ENCODE results near the gene PODXL2.

PODXL2 gene

DNA sequence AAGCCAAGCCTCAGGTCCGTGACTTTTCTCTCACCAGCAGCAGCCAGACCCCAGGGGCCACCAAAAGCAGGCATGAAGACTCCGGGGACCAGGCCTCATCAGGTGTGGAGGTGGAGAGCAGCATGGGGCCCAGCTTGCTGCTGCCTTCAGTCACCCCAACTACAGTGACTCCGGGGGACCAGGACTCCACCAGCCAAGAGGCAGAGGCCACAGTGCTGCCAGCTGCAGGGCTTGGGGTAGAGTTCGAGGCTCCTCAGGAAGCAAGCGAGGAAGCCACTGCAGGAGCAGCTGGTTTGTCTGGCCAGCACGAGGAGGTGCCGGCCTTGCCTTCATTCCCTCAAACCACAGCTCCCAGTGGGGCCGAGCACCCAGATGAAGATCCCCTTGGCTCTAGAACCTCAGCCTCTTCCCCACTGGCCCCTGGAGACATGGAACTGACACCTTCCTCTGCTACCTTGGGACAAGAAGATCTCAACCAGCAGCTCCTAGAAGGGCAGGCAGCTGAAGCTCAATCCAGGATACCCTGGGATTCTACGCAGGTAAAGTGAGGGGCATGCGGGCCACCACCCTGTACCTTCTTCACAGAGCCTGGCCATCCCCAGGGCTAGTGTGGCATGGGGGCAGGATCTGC is 31.8 kb downstream of the PODXL2 start:
- no peak for DNase-seq

DNA sequence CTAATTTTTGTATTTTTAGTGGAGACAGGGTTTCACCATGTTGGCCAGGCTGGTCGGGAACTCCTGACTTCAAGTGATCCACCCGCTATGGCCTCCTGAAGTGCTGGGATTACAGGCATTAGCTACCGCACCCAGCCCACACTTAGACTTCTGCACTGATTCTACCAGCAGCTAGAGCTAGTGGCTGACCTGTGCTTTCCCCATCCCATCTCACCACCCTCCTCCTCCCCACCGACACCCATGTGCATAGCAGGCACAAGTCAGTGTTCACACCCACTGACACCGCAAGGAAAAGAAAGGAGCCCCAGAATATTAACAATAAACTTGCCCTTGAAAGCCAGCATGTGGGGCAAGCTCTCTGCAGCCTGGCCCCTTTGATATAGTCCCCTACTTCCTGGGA is 32.6 kb downstream of the PODXL2 start:
- no peak for DNase-seq

DNA sequence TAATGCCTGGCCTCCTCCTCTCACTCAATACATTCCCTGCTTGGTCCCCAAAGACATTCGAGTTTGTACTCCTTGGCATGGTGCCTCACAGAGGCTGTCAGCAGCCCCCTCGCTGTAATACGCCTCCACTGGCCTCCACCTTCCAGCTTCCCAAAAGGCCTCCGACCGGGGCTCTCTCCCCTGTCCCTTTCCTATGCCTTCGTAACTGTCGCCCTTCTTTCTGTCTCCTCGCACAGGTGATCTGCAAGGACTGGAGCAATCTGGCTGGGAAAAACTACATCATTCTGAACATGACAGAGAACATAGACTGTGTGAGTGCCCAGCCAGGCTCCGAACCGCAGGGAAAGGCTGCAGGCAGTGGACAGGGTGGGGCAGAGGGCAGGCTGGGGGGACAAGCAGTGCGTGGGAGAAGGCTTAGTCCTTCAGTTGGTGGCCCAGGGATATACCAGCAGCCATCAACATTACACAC is 33.0 kb downstream of the PODXL2 start:
- DNase-seq: no peak

DNA sequence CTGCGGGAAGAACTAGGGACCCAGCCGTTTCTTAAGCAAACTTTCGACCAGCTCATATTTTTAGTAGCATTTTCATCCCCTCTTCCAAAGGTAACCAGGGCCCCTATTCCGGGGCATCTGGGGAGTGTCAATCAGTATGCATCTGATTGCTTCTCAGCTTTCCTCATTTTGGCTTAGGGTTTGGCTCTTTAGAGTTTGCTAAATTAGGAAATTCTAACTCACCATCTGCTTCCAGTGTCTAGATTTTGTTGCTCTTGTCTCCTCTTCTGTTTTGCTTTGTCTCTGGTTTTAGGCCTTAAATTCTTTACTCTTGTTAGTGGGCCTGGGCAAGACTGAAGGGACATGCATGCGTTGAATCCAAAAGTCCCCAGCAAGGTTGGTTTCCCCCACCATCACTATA is 34.2 kb downstream of the PODXL2 start:
- DNase-seq: no peak

DNA sequence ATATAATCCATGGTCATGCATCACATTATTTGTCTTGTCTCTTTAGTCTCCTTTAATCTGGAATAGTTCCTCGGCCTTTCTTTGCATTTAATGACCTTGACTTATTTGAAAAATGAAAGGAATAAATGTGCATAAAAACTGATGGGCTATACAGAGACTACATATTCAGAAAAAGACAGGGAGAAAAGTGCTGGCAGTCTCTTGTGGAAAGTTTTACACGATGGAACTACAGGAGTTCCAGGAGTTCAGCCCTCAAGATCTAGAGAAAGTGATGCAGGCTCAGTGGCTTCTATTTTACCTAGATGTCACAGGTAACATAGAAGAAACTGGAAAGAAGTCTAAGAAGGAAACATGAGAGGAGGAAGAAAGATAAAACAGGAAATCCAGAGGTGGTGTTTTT is 36.2 kb downstream of the PODXL2 start:
- no peak for DNase-seq

DNA sequence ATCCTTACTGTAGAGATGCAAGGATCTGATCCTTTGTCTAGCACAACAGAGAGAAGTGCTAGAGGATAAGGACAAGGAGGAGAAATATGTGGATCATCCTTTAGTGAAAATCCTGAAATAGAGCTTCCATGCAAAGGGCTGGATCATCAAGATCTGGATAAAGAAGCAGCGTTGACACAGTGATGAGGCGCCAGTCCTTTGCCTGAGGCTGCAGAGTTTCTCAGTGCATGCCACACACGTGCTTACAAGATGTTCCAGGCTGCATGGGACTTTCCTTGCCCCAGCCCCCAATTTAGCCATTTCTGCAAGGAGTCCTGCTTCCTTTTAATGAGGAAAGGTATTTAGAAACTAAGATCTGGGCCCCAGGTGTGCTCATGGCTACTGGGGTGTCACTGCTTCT is 36.6 kb downstream of the PODXL2 start:
- DNase-seq: no peak

DNA sequence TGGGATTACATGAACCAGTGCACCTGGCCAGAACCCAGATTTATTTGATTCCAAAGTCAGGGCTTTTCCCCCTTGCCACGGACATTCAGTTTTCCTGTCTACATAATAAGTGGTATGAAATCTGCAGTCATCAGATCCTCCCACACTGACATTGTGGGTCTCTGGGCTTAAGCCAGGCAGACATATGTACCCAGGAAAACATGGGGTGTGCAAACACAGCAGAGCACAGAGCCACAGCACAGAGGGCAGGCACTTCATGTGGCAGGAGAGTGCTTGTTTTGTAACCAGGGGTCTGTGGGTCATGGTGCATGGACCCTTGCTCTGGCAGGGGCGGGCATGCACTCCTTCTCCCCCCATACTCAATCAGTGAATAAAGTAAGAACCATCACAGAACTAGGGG is 37.7 kb downstream of the PODXL2 start:
- DNase-seq: no peak

DNA sequence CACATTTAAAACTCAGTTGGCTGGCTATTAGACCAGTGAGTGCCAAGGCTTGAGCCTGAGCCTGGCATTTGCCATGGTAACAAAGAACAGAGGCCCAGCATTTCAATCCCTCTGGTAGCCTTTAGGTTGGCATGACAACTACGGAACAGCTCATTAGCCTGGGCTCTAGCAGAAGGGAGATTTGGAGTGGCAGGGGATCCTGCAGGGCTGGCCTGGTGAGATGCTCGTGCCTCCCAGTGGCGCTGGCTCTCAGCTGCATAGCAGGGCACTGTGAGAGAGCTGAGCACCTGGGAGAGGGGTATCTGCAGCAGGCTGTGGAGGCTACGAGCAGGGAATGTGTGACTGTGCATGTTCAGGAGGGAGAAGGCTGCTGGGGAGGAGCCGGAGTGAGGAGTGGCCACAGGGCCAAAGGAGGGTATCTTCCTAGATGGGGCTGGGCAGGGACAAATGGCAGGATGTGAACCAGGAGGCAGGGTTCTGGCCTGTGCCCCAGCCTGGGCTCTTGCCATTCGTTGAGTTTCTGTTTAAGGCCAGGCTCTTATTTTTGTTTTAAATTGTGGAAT is 38.2 kb downstream of the PODXL2 start:
- no peak for DNase-seq

DNA sequence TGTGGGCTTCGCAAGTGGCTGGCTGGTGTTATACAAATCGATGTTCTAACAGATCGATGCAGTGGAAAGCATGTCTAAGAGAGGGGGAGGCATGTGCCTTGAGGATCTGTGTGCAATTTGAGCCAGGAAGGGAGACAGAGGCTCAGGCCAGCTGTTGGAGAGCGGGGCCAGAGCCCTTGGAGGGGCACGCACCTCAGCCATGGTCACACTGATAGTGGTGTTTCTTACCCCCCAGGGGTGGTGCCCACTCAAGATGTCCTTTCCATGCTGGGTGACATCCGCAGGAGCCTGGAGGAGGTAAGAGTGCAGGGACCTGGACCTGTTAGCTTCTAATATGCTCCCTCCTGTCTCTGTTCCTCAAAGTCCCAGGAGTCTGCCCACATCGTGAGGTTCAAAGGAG is 39.9 kb downstream of the PODXL2 start:
- DNase-seq: no peak

DNA sequence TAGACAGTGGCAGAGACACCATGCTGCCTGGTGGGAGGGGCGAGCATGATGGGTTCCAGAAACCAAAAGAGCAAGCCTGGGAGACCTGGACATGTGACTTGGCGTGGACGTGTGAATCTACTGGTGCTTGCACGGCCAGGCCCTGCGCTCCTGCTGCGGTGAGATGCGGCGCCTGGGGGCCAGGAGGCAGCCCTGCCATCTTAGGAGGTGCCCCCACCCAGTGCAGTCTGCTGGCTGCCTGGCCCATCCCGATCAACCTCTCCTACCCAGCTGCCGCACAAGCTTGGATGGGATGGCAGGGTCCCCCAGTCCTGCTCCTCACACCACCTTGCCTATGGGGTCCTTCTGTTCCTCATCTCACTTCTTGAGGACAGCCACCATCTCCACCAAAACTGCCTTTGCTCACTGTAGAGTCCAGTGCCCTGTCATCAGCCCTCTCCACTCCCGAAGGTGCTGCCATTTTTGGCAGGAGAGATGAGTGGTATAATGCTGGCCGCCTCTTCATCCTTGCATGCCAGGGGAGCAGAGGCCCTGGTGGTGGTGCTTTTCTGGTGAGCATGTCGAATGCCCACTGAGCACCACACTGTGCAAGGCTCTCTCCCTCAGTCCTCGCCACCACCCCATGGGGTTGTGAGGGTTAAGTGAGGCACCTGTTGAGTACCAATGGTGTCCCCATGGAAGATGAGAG is 40.7 kb downstream of the PODXL2 start:
- DNase-seq: no peak

DNA sequence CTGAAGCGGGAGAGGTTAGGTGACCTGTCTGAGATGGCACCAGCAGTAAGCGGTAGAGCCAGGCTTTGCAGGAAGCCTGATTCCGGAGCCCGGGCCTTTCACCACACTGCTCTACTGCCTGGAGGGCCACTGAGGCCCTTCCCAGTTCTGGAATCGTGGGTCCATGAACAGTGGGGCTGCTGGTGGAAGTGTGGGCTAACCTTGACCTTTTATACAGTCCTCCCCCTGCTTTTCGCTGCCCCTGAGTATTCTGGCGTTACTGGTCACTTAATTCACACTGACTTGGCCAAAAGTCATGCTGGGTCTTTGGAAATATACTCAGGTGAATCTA is 41.2 kb downstream of the PODXL2 start:
- no peak for DNase-seq

DNA sequence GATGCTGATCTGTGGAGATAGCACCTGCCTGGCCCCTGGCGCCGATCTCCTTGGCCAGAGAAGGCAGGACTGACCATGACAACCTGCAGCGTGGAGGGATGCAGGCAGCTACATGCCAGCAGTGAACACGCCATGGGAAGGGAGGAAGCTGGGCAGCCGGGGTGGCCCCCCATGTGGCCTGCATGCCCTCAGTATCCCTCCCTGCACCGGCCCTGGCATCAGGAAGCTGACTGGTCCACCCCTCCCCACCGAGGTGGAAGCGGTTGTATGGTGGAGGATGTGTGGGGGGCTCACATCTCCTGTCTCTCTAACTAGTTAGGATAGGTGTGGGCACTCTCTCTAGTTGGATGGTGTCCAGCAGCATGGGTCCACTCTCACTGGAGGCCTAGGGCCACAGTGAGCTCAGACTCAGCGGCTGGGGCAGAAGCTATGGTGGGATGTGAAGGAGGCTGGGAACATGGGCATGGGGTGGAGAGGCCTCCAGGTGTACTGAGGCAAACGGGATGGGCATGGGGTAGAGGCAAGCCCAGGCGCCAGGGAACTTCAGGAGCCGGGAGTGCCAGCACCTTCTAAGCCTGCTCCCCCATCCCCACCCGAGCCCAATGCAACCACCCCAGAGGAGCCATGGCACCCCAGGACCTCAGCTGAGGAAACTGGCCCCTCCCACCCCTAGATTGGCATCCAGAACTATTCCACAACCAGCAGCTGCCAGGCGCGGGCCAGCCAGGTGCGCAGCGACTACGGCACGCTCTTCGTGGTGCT is 42.0 kb downstream of the PODXL2 start:
- no peak for DNase-seq

DNA sequence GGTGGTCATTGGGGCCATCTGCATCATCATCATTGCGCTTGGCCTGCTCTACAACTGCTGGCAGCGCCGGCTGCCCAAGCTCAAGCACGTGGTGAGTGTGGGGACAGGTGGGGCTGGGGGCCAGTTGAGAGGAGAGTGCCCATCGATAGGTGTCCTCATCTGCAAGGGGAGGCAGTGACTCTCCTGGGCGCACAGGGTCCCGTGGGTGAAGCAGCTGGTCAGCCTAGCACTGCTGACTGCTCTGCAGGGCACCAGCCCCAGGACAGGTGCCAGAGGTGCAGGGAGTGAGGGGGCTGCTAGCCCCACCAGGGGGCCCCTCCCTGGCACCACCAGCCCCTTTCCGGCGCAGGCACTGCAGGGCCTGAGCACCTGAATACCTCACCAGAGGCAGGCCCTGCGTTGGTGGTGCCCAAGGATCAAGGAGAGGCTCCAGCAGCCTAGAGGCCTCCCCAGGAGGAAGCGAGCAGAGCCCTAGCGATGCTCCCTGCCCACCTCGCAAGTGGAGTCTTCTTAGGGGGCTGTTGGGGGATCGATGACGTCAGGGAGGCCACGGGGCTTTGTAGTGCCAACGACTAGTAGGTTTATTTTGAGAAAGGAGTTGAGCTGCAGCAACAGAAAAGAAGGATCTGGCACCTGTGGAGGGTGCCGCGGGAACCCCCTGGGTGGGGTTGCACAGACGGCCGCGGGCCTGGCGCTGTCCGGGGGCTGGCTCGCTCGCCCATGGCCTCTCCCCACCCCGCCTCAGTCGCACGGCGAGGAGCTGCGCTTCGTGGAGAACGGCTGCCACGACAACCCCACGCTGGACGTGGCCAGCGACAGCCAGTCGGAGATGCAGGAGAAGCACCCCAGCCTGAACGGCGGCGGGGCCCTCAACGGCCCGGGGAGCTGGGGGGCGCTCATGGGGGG is 42.8 kb downstream of the PODXL2 start:
- DNase-seq: peak; percentile 25

DNA sequence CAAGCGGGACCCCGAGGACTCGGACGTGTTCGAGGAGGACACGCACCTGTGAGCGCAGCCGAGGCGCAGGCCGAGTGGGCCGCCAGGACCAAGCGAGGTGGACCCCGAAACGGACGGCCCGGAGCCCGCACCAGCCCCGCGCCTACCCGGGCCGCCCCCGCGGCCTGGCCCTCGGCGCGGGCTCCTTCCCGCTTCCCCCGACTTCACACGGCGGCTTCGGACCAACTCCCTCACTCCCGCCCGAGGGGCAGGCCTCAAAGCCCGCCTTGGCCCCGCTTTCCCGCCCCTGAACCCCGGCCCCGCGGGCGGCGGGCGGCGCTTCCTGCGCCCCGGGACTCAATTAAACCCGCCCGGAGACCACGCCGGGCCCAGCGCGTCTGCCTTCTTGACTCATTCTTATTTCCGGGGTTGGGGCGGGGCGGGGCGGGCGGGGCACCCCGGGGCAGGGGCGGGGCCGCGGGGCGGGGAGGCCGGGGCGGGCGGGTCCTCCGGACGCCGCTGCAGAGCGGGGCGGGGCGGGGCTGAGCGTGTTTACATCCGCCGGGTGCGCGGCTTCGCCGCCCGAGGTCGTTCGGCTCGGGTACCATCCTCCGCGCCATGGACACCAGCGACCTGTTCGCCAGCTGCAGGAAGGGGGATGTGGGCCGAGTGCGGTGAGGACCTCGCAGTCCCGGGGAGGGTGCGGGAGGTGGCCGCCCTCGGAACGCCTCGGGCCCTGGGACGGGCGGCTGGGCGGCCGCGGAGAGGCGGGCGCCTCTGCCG is 43.6 kb downstream of the PODXL2 start, which contains the start of gene ABTB1:
ABTB1 (plus strand) TSS at position 524 of the 762 bp plus-strand sequence; CDS start at position 598, 74 bp downstream.
- DNase-seq: peak; percentile 71

DNA sequence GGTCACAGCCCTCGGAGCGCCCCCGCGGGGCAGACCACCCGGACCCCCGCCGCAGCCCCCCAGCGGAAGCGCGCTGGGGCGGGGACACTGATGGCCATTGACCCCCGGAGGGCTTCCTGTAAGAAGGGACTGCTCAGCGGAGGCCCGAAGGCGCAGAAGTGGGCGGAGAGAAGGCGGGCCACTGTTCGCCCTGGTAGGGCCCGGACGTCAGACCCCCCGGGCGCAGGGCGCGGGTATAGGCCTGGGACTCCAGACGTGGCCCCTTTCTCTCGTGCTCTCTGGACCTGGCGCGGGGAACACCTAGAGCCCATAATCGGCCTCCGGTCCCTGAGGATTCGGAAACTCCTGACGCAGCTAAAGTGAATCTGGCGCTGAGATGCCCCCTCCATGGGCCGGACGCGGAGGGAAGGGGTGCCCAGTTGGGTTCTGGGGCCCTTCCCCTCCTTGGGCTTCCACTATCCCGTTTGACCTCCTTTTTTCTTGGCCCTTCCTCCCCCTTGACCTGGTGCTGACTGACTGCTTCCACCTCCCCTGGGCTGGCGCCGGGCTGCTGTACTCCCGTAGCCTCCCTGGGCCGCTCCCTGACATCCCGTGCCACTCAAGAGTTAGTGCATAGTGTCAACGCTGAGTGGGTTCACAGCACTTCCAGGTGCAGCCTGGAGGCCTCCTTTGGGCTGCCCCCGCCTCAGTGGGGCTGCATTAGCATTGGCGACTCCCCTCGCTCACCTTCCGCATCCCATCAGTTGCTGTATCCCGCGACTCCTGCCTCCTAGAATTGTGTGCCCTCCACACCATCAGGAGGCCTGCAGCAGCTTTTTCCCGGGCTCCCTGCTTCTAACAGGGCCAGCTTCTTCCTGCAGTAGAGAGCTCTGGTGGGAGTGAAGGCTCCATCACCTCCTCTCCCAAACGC is 44.5 kb downstream of the PODXL2 start:
- DNase-seq: peak; percentile 32

DNA sequence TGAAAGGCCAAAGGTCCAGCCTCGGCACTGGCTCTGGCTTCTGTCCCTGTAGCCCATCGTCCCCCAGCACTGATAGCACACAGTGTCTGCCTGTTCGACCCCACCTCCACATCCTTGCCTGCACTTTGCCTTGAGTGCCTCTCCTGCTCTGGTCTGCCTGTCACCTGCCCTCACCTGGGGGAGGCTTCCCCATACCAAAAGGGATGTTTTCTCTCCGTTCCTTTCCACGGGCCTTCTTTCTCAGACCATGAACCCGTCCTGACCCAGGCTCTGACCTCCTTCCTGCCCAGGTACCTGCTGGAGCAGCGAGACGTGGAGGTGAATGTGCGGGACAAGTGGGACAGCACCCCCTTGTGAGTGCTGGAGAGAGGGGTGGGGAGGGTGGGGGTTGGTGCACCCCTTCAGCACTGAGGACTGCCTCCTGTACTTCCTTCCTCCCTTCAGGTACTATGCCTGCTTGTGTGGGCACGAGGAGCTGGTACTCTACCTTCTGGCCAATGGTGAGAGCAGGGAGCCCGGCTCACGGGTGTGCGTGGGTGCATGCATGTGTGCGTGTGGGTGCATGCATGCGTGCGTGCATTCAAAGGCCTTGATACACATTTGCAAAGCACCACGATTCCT is 45.2 kb downstream of the PODXL2 start:
- no peak for DNase-seq

DNA sequence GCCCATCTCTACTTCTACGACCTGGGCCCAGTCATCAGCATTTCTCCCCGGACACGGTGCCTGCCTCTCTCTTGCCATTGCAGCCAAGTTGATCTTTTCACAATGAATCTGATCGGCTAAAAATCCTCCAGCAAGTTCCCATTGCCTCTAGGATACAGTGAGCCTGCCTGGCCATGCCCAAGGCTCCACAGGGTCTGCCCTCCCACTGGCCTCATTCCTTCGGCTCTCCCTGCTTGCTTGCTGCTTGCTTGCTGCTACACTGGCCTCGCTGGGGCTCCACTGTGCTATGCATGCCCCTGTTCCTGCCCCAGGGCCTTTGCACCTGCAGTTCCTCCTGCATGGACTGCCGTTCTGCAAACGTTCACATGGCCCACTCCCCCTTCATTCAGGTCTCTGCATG is 45.8 kb downstream of the PODXL2 start:
- DNase-seq: no peak

DNA sequence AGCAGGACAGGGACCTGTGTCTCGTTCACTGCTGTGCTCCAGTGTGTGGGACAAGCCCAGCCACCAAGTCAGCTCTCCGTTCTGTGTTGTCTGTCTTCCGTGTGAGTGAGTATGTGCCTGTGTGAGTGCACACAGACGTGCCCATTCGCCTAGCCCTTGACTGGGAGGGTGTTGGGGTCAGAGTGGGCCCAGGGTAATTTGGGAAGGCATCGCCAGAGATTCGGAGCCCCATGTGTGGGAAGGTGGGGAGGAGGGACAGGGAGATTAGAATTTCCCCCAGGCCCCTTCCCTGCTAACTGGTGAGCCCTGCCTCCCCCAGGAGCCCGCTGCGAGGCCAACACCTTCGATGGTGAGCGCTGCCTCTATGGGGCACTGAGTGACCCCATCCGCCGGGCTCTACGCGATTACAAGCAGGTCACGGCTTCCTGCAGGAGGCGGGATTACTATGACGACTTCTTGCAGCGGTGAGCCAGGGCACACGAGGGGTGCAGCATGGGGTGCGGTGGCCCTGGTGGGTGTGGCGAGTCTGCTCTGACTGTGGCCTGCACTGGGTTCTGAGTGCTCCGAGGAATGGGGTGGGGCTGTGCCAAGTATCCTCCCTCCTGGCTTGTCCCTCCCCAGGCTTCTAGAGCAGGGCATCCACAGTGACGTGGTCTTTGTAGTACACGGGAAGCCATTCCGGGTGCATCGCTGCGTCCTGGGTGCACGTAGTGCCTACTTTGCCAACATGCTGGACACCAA is 46.8 kb downstream of the PODXL2 start:
- no peak for DNase-seq

DNA sequence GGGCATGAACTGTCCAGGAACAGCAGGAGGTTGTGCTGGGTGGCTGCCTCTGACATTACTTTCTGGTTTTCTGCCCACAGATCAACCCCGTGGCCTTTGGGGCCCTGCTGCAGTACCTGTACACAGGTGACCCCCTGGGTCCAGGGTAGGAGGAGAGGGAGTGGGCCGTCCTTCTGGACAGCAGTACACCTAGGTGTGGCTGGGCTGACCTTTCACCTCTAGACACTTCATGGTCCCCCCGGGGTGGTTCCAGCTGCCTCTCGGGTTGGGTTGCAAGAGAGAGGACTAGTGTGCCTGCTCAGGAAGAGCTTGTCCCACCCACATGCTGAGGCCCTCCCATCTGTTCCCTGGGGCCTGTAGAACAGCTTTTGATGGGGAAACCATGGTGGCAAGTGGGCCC is 47.5 kb downstream of the PODXL2 start:
- no peak for DNase-seq

DNA sequence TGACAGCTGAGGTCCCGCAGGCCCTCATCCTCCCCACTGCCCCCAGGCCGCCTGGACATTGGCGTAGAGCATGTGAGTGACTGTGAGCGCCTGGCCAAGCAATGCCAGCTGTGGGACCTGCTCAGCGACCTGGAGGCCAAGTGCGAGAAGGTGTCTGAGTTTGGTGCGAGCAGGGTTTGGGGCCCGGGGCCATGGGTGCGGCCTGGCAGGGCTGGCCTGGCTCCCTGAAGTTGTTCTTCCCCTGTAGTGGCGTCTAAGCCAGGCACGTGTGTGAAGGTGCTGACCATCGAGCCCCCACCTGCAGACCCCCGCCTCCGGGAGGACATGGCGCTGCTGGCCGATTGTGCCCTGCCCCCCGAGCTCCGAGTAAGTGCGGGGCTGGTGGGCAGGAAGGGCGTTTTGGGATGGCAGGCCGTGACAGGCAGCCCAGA is 48.0 kb downstream of the PODXL2 start:
- no peak for DNase-seq

Data from hematopoietic multipotent progenitor cell treated with erythropoietin and hydrocortisone succinate and interleukin-3 and kit ligand, for 8 days (in vitro differentiated cells).